DND-41 (cell line): Measurements from ENCODE around the gene HADHA.
"Not testable (repeated sequence)": the region's sequence is repeated elsewhere in the genome, so short reads cannot be mapped to it uniquely, and the experiment has no call there.

ENCODE experiments used
- ATAC-seq: fragments of 200-7000 bp; cut with Tn5 transposase; 3 replicates; pipeline ENCODE4 v1.9.1; 2021; ENCODE audit warnings: low read depth; ENCODE audit not compliant: insufficient read depth
- DNase-seq: peaks from one replicate; pipeline ENCODE4 v3.0.0-alpha.2; 2020
- H2AFZ ChIP-seq: 2 replicates; pipeline ENCODE4 v1.6.0; 2012; ENCODE audit warnings: low read depth, low read length
- H3K27ac ChIP-seq: 2 replicates; pipeline ENCODE4 v1.5.1; 2012; ENCODE audit warnings: low read length, inconsistent platforms
- H3K27me3 ChIP-seq: fragments of 200-600 bp; sonication (generic); 2 replicates; pipeline ENCODE4 v1.6.0; 2012; ENCODE audit warnings: low read length, mild to moderate bottlenecking, inconsistent platforms; ENCODE audit not compliant: insufficient read depth, poor library complexity
- H3K36me3 ChIP-seq: 2 replicates; pipeline ENCODE4 v1.5.1; 2012; ENCODE audit warnings: low read length, inconsistent platforms; ENCODE audit not compliant: insufficient read depth
- H3K4me1 ChIP-seq: 2 replicates; pipeline ENCODE4 v1.5.1; 2012; ENCODE audit warnings: mild to moderate bottlenecking, low read length; ENCODE audit not compliant: insufficient read depth
- H3K4me2 ChIP-seq: 2 replicates; pipeline ENCODE4 v1.6.0; 2012; ENCODE audit warnings: mild to moderate bottlenecking, moderate library complexity, low read length, inconsistent platforms; ENCODE audit not compliant: insufficient read depth
- H3K4me3 ChIP-seq, 2 experiments: fragments of 200-600 bp in 1 of 2; shearing (Covaris generic) in 1 of 2; 2 replicates each; pipeline ENCODE4 v1.5.1; 2012 to 2016; ENCODE audit warnings: inconsistent platforms in 2 of 2, low read length in 2 of 2, mild to moderate bottlenecking in 2 of 2, low read depth in 1 of 2, moderate library complexity in 1 of 2
- H3K79me2 ChIP-seq: 2 replicates; pipeline ENCODE4 v1.6.0; 2012; ENCODE audit warnings: low read length, inconsistent platforms; ENCODE audit not compliant: insufficient read depth
- H3K9ac ChIP-seq: 2 replicates; pipeline ENCODE4 v1.6.0; 2012; ENCODE audit warnings: low read depth, mild to moderate bottlenecking, inconsistent platforms, low read length, moderate library complexity
- H3K9me3 ChIP-seq: 2 replicates; pipeline ENCODE4 v1.5.1; 2012; ENCODE audit warnings: low read length, moderate library complexity, mild to moderate bottlenecking, inconsistent platforms; ENCODE audit not compliant: insufficient read depth, severe bottlenecking
- H4K20me1 ChIP-seq: 2 replicates; pipeline ENCODE4 v1.6.0; 2012; ENCODE audit warnings: low read length; ENCODE audit not compliant: insufficient read depth
- CTCF ChIP-seq: IDR thresholded peaks from 2 replicates; pipeline ENCODE4 v1.5.1; 2012; ENCODE audit warnings: borderline replicate concordance, low read length, moderate library complexity, mild to moderate bottlenecking; ENCODE audit not compliant: poor library complexity, severe bottlenecking; ENCODE audit errors: extremely low read depth
- EZH2 ChIP-seq: IDR thresholded peaks from 3 replicates; pipeline ENCODE4 v1.6.1; 2012; ENCODE audit warnings: borderline replicate concordance, low read depth, mild to moderate bottlenecking, moderate library complexity, low read length, inconsistent platforms; ENCODE audit not compliant: severe bottlenecking

HADHA gene

DNA sequence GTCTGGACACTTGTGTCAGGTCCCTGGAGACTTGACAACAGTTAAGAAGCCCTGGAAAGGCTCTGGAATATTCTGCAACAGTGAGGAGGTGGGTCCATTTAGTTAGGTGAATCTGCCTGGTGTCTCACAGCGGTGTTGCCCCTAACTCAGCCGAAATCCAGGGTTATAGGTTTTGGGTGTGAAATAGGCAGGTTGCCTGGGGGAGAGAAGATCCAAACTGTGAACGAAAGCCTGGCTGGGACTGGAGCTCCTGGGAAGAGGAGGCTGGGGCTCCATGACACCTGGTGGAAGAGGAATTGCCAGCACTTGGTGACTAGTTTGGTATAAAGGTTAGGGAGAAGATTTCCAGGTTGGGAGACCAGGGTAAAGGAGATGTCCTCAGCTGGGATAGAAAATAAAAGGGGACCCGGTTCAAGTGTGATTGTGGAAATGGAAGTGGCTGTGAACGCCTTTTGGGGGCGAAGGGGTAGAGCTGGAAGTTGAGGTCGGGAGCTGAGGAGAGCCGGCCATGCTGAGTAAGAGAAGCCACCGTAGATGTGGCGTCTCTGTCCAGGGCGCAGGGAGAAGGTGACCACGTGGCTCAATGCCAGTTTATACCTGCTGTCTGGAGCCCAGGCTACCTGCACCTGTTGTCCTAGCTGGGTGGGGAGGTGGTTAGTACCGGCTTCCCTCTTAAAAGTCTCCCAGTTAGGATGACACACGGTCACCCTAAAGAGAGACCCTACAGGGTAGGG, 74.6 kb downstream of the HADHA start:
- H3K4me2 ChIP-seq: no peak overlapping the region
- no peaks in the 10 kb centered on the region for H3K36me3 ChIP-seq
- no peak for DNase-seq
- H3K4me1 ChIP-seq: no peaks in the 10 kb centered on the region
- H3K27ac ChIP-seq: no peak overlapping the region
- no peaks in the 10 kb centered on the region for H3K9me3 ChIP-seq
- H3K79me2 ChIP-seq: no peaks in the 10 kb centered on the region
- H3K9ac ChIP-seq: no peak overlapping the region
- H3K27me3 ChIP-seq: no peaks in the 10 kb centered on the region
- H3K4me3 ChIP-seq: no peak overlapping the region
- no peak for TF ChIP-seq CTCF
- no peak for TF ChIP-seq EZH2
- no peaks in the 10 kb centered on the region for H4K20me1 ChIP-seq
- H2AFZ ChIP-seq: no peak overlapping the region
- ATAC-seq: no peak

DNA sequence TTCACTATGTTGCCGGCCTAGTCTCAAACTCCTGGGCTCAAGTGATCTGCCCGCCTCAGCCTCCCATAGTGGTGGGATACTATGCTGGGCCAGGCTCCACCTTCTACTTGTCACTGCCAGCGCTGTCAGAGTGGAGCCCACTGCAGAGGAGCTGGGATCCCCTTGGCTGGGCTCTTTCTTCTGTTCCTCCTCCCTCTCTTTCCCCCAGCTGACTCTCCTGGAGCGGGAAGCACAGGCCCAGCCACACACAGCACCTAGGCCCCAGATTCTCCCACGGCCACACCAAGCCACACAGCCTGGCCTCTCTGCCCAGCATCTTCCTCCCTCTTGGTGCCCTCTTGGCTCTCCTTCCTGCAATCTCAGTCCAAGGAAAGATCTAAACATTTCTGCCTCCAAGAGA, 75.2 kb downstream of the HADHA start:
- H2AFZ ChIP-seq: no peak overlapping the region
- no peaks in the 10 kb centered on the region for H3K4me1 ChIP-seq
- H3K79me2 ChIP-seq: no peaks in the 10 kb centered on the region
- H3K9me3 ChIP-seq: no peaks in the 10 kb centered on the region
- no peak overlapping the region for H3K27ac ChIP-seq
- H4K20me1 ChIP-seq: no peaks in the 10 kb centered on the region
- DNase-seq: no peak
- no peak overlapping the region for H3K4me3 ChIP-seq
- no peaks in the 10 kb centered on the region for H3K36me3 ChIP-seq
- no peak for TF ChIP-seq CTCF
- no peak for TF ChIP-seq EZH2
- H3K4me2 ChIP-seq: no peak overlapping the region
- no peak overlapping the region for H3K9ac ChIP-seq
- no peaks in the 10 kb centered on the region for H3K27me3 ChIP-seq
- ATAC-seq: no peak

- no peaks in the 10 kb centered on the region for H3K36me3 ChIP-seq
- TF ChIP-seq EZH2 (no peak), CTCF (no peak)
- DNase-seq (no peak), ATAC-seq (no peak)
- no peaks in the 10 kb centered on the region for H3K27me3 ChIP-seq
- no peak overlapping the region for H2AFZ ChIP-seq
- H4K20me1 ChIP-seq: no peaks in the 10 kb centered on the region
- H3K79me2 ChIP-seq: no peaks in the 10 kb centered on the region
- no peak overlapping the region for H3K9ac ChIP-seq
- H3K4me1 ChIP-seq: no peaks in the 10 kb centered on the region
- H3K4me3 ChIP-seq: no peak overlapping the region
- H3K9me3 ChIP-seq: no peaks in the 10 kb centered on the region
- no peak overlapping the region for H3K4me2 ChIP-seq
- no peak overlapping the region for H3K27ac ChIP-seq
These were observed 75.6 kb downstream of the HADHA start for GRCh38 chr2:26168785-26169184.

- H3K27ac ChIP-seq, H3K4me3 ChIP-seq, H3K9ac ChIP-seq, DNase-seq, H4K20me1 ChIP-seq, H2AFZ ChIP-seq, H3K79me2 ChIP-seq, H3K9me3 ChIP-seq, H3K27me3 ChIP-seq, H3K4me1 ChIP-seq, H3K36me3 ChIP-seq, H3K4me2 ChIP-seq, ATAC-seq: not testable (repeated sequence)
These were observed 77.9 kb downstream of the HADHA start for GRCh38 chr2:26166541-26166940.
